CD4-positive, alpha-beta T cell treated with Interleukin-21 for 1 hour (primary cell): Measurements from ENCODE around the gene ZMYM3.
A peak's percentile ranks its signal among the peaks of the same experiment; 100 is the strongest.

Experiments
- DNase-seq: peaks from one replicate; pipeline ENCODE4 v3.0.0-alpha.2; 2020

The ZMYM3 gene

GRCh38 chrX:71210816-71211215 is 43.1 kb downstream of the ZMYM3 start:
- DNase-seq = no peak

DNA sequence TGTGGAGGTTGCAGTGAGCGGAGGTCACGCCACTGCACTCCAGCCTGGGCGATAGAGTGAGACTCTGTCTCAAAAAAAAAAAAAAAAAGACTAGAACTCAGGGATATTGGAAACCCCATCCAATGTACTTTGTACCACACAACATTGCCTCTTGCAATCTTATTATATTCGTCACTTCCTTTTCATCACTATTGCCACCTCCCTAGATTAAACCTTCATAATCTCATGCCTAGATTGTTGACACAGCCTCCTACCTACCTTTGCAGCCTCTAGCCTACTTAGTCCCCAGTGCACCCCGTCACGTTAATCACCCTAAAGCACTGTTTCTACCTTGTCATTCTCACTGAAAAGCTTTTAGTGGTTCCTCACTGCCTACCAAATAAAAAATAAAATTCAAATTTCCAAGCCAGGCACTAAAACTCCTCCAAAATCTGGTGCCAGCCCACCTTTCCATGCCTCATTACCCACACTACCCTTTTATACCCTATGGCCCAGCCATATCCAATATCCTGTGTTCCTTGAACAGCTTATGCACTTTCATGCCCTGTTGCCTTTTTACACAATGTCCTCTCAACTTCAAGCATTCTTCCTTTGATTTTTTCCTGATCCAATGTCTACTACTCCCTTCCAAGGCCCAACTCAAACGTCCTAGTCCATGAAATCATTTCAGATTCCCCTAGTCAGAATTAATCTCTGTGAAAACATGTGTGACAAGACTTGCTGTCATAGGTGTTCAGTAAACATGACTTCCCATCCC is 54.5 kb downstream of the ZMYM3 start:
- DNase-seq = no peak

DNA sequence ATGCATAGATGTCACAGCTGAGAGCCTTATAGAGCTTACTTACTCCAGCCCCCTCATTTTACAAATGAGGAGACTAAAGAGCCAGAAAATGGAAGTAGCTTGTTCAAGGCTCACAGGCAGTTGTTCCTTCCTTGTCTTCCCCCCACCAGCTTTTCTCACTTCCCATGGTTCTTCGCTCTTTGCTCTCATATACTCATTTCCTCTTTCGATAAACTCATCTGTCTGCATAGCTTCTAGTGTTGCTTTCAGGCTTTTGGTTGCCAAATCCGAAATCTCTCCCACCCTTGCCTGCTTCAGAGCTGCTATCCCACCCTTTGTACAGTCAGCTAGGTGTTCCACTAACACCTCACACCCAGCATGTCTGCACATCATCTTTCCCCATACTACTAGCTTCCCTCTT is 55.9 kb downstream of the ZMYM3 start:
- DNase-seq = peak; percentile 28

GRCh38 chrX:71195964-71196649 is 57.8 kb downstream of the ZMYM3 start:
- peak; percentile 28 for DNase-seq

- DNase-seq = no peak
These were observed 62.7 kb downstream of the ZMYM3 start for GRCh38 chrX:71191248-71191647.
